Measurements from ENCODE around the gene TM7SF3. TPM values are rescaled to one million over a fixed set of nuclear protein-coding genes. Genes with fewer than 3 reads are reported as not detected.
A peak's percentile ranks its signal among the peaks of the same experiment; 100 is the strongest.
"Not testable (repeated sequence)": the region's sequence is repeated elsewhere in the genome, so short reads cannot be mapped to it uniquely, and the experiment has no call there.

Gene TM7SF3
- total and polyA plus RNA-seq, 3 experiments from 2014 or later = 38.8 to 50.1 (median 42.9) TPM

- no peaks in the 10 kb centered on the region for H3K27me3 Mint-ChIP-seq
- Histone ChIP-seq H3K36me3 (ENCODE audit: insufficient read depth, low read length) (peaks cover 26% of the 10 kb centered on the region), H3K4me1 (ENCODE audit: insufficient read depth, low read length) (peaks cover 30% of the 10 kb centered on the region), H3K4me3 (ENCODE audit: low read length) (no peak overlapping the region), H3K27ac (ENCODE audit: low read depth, low read length) (no peak overlapping the region), H3K9me3 (ENCODE audit: low read length) (no peaks in the 10 kb centered on the region), H3K27me3 (ENCODE audit: insufficient read depth, low read length, poor library complexity, severe bottlenecking) (no peaks in the 10 kb centered on the region)
- H3K36me3 Mint-ChIP-seq = peaks cover 0 to 49% (median 17%) of the 10 kb centered on the region in 3 donors
- no peaks in the 10 kb centered on the region for H3K9me3 Mint-ChIP-seq
- peak overlapping the region in 2 of 8 donors; percentile 5 to 41 for H3K27ac Mint-ChIP-seq
- peak overlapping the region in 2 of 7 donors; percentile 2 to 96 for H3K4me3 Mint-ChIP-seq
- H3K4me1 Mint-ChIP-seq = peaks cover 42 to 58% (median 51%) of the 10 kb centered on the region in 3 donors
- DNase-seq = no peak
- ChIA-PET CTCF (interaction anchor here (1.1 to 2.1 kb wide), 2 partner anchors 9 to 11 kb away, joined by 3 to 7 read pairs; partner anchors contain the start of gene TM7SF3), POLR2A (no interaction called here)
Measured at GRCh38 chr12:27025116-27025515, 10.9 kb upstream of the TM7SF3 start.

GRCh38 chr12:27024291-27024690 lies 10.1 kb upstream of the TM7SF3 start:
- H3K4me3 Mint-ChIP-seq = peak overlapping the region in 6 of 7 donors; percentile 53 to 100 (median 97)
- H3K27ac ChIP-seq (ENCODE audit: low read depth, low read length) = no peak overlapping the region
- H3K27me3 ChIP-seq (ENCODE audit: insufficient read depth, low read length, poor library complexity, severe bottlenecking) = no peaks in the 10 kb centered on the region
- peaks cover 42 to 58% (median 51%) of the 10 kb centered on the region in 3 donors for H3K4me1 Mint-ChIP-seq
- H3K36me3 ChIP-seq (ENCODE audit: insufficient read depth, low read length) = peaks cover 18% of the 10 kb centered on the region
- H3K27me3 Mint-ChIP-seq = no peaks in the 10 kb centered on the region
- peak overlapping the region; percentile 17 for H3K4me3 ChIP-seq (ENCODE audit: low read length)
- no peak for DNase-seq
- peak overlapping the region in 1 of 8 donors; percentile 10 for H3K27ac Mint-ChIP-seq
- H3K9me3 ChIP-seq (ENCODE audit: low read length) = no peaks in the 10 kb centered on the region
- ChIA-PET POLR2A (no interaction called here), CTCF (interaction anchor here (1.1 to 2.3 kb wide), 3 partner anchors 8 to 191 kb away, joined by 3 to 7 read pairs (median 6); partner anchors contain the start of genes ITPR2 and TM7SF3)
- H3K4me1 ChIP-seq (ENCODE audit: insufficient read depth, low read length) = peaks cover 30% of the 10 kb centered on the region
- H3K36me3 Mint-ChIP-seq = peaks cover 0 to 40% (median 12%) of the 10 kb centered on the region in 3 donors
- no peaks in the 10 kb centered on the region for H3K9me3 Mint-ChIP-seq

GRCh38 chr12:27020761-27021160 lies 6.6 kb upstream of the TM7SF3 start:
- peaks cover 33% of the 10 kb centered on the region for H3K4me1 ChIP-seq (ENCODE audit: insufficient read depth, low read length)
- Mint-ChIP-seq H3K27me3 (no peaks in the 10 kb centered on the region), H3K27ac (peak overlapping the region in 1 of 8 donors; percentile 40), H3K4me3 (peak overlapping the region in 5 of 7 donors; percentile 46 to 96 (median 57)), H3K4me1 (peaks cover 36 to 46% (median 41%) of the 10 kb centered on the region in 3 donors), H3K9me3 (no peaks in the 10 kb centered on the region), H3K36me3 (peaks cover 0 to 10% (median 0%) of the 10 kb centered on the region in 3 donors)
- CTCF ChIA-PET = interaction anchor here (1.3 to 2.9 kb wide), 3 partner anchors 136 to 285 kb away, joined by 4 to 9 read pairs (median 4); partner anchors contain the start of gene ITPR2
- POLR2A ChIA-PET = no interaction called here
- H3K27ac ChIP-seq (ENCODE audit: low read depth, low read length) = no peak overlapping the region
- H3K4me3 ChIP-seq (ENCODE audit: low read length) = no peak overlapping the region
- DNase-seq = no peak
- H3K36me3 ChIP-seq (ENCODE audit: insufficient read depth, low read length) = no peaks in the 10 kb centered on the region
- no peaks in the 10 kb centered on the region for H3K9me3 ChIP-seq (ENCODE audit: low read length)
- no peaks in the 10 kb centered on the region for H3K27me3 ChIP-seq (ENCODE audit: insufficient read depth, low read length, poor library complexity, severe bottlenecking)

GRCh38 chr12:27018037-27018436 lies 3.9 kb upstream of the TM7SF3 start:
- Histone ChIP-seq H3K4me3 (ENCODE audit: low read length) (no peak overlapping the region), H3K4me1 (ENCODE audit: insufficient read depth, low read length) (peaks cover 24% of the 10 kb centered on the region), H3K27ac (ENCODE audit: low read depth, low read length) (no peak overlapping the region), H3K36me3 (ENCODE audit: insufficient read depth, low read length) (no peaks in the 10 kb centered on the region), H3K9me3 (ENCODE audit: low read length) (no peaks in the 10 kb centered on the region), H3K27me3 (ENCODE audit: insufficient read depth, low read length, poor library complexity, severe bottlenecking) (no peaks in the 10 kb centered on the region)
- Mint-ChIP-seq H3K4me3 (peak overlapping the region in 1 of 7 donors; percentile 49), H3K36me3 (peaks cover 0 to 12% (median 0%) of the 10 kb centered on the region in 3 donors), H3K27me3 (no peaks in the 10 kb centered on the region), H3K4me1 (peaks cover 31 to 38% (median 38%) of the 10 kb centered on the region in 3 donors), H3K27ac (no peak overlapping the region), H3K9me3 (no peaks in the 10 kb centered on the region)
- DNase-seq = no peak
- ChIA-PET POLR2A (no interaction called here), CTCF (interaction anchor here (1.3 kb wide), 1 partner anchor 286 kb away, joined by 3 read pairs; no protein-coding TSS in a partner anchor)

GRCh38 chr12:27017163-27017823 lies 3.1 kb upstream of the TM7SF3 start:
- CTCF ChIA-PET = interaction anchor here (3.2 kb wide), 1 partner anchor 288 kb away, joined by 21 read pairs; no protein-coding TSS in a partner anchor
- H3K27me3 ChIP-seq (ENCODE audit: insufficient read depth, low read length, poor library complexity, severe bottlenecking); H3K27me3 Mint-ChIP-seq; H3K36me3 ChIP-seq (ENCODE audit: insufficient read depth, low read length); H3K9me3 ChIP-seq (ENCODE audit: low read length); POLR2A ChIA-PET; H3K4me3 Mint-ChIP-seq; DNase-seq; H3K9me3 Mint-ChIP-seq; H3K36me3 Mint-ChIP-seq; H3K27ac ChIP-seq (ENCODE audit: low read depth, low read length); H3K4me3 ChIP-seq (ENCODE audit: low read length): not testable (repeated sequence)
- Mint-ChIP-seq H3K4me1 (peaks cover 29 to 38% (median 36%) of the 10 kb centered on the region in 3 donors), H3K27ac (peak overlapping the region in 2 of 8 donors; percentile 36 to 45)
- H3K4me1 ChIP-seq (ENCODE audit: insufficient read depth, low read length) = peaks cover 29% of the 10 kb centered on the region

GRCh38 chr12:27015730-27016076 lies 1.5 kb upstream of the TM7SF3 start:
- Mint-ChIP-seq H3K4me3 (peak overlapping the region in 6 of 7 donors; percentile 18 to 93 (median 55)), H3K27me3 (no peaks in the 10 kb centered on the region), H3K36me3 (peaks cover 0 to 6% (median 4%) of the 10 kb centered on the region in 3 donors), H3K9me3 (no peaks in the 10 kb centered on the region), H3K4me1 (peaks cover 41 to 48% (median 43%) of the 10 kb centered on the region in 3 donors), H3K27ac (peak overlapping the region; percentile 95 to 98 (median 97))
- CTCF ChIA-PET = interaction anchor here (0.7 to 3.2 kb wide), 22 partner anchors 9 to 296 kb away, joined by 3 to 21 read pairs (median 3); partner anchors contain the start of gene ITPR2
- POLR2A ChIA-PET = interaction anchor here (0.7 to 1.2 kb wide), 4 partner anchors 11 to 301 kb away, joined by 3 to 8 read pairs (median 4); partner anchors contain the start of gene ITPR2
- peaks cover 33% of the 10 kb centered on the region for H3K4me1 ChIP-seq (ENCODE audit: insufficient read depth, low read length)
- DNase-seq = peak in 2 of 5 donors; percentile 48 to 50
- no peaks in the 10 kb centered on the region for H3K9me3 ChIP-seq (ENCODE audit: low read length)
- H3K36me3 ChIP-seq (ENCODE audit: insufficient read depth, low read length) = peaks cover 4% of the 10 kb centered on the region
- H3K27me3 ChIP-seq (ENCODE audit: insufficient read depth, low read length, poor library complexity, severe bottlenecking) = no peaks in the 10 kb centered on the region
- H3K4me3 ChIP-seq (ENCODE audit: low read length) = peak overlapping the region; percentile 80
- H3K27ac ChIP-seq (ENCODE audit: low read depth, low read length) = no peak overlapping the region

GRCh38 chr12:27014859-27015729 lies 910 bp upstream of the TM7SF3 start:
- peak overlapping the region; percentile 95 to 98 (median 97) for H3K27ac Mint-ChIP-seq

More at GRCh38 chr12:27014859-27015729, 910 bp upstream of the TM7SF3 start:
- Histone ChIP-seq H3K4me3 (ENCODE audit: low read length) (peak overlapping the region; percentile 80), H3K36me3 (ENCODE audit: insufficient read depth, low read length) (peaks cover 4% of the 10 kb centered on the region), H3K27me3 (ENCODE audit: insufficient read depth, low read length, poor library complexity, severe bottlenecking) (no peaks in the 10 kb centered on the region), H3K9me3 (ENCODE audit: low read length) (no peaks in the 10 kb centered on the region), H3K27ac (ENCODE audit: low read depth, low read length) (peak overlapping the region; percentile 92), H3K4me1 (ENCODE audit: insufficient read depth, low read length) (peaks cover 33% of the 10 kb centered on the region)
- H3K4me1 Mint-ChIP-seq = peaks cover 44 to 55% (median 49%) of the 10 kb centered on the region in 3 donors
- H3K27me3 Mint-ChIP-seq = no peaks in the 10 kb centered on the region
- H3K9me3 Mint-ChIP-seq = no peaks in the 10 kb centered on the region
- CTCF ChIA-PET = interaction anchor here (0.7 to 3.2 kb wide), 23 partner anchors 10 to 296 kb away, joined by 3 to 21 read pairs (median 4); partner anchors contain the start of gene ITPR2
- H3K4me3 Mint-ChIP-seq = peak overlapping the region; percentile 80 to 98 (median 94)
- POLR2A ChIA-PET = interaction anchor here (0.7 to 2.3 kb wide), 5 partner anchors 22 to 182 kb away, joined by 3 to 9 read pairs (median 4); partner anchors contain the start of gene ITPR2
- H3K36me3 Mint-ChIP-seq = peaks cover 0 to 9% (median 5%) of the 10 kb centered on the region in 3 donors
- no peak for DNase-seq

Data from CD8-positive, alpha-beta memory T cell (primary cell).